GM12878 (cell line): ENCODE results near the gene TMEM9B. TPM values are rescaled to one million over a fixed set of nuclear protein-coding genes. Genes with fewer than 3 reads are reported as not detected.

Source experiments
- ATAC-seq: fragments of 200-7000 bp; cut with Tn5 transposase; 3 replicates; pipeline ENCODE4 v1.9.1; 2020; ENCODE audit warnings: mild to moderate bottlenecking, moderate library complexity
- BruUV-seq: library from RNA; stranded (reverse); fragments of 400-500 nt; replicated peaks from 2 replicates; lab custom pipeline; 2021; lab: Mats Ljungman, UMichigan
- CTCF ChIA-PET: fragments of 300-600 bp; sonication (Branson Sonifier 250); formaldehyde crosslinking; extraction: SDS; loops from one replicate; lab custom pipeline; 2021; ENCODE audit warnings: inconsistent platforms; lab: Yijun Ruan, JAX
- POLR2A ChIA-PET: fragments of 350-600 bp; formaldehyde crosslinking; extraction: SDS; loops from one replicate; lab custom pipeline; 2021; ENCODE audit warnings: inconsistent platforms; lab: Charles Lee
- RAD21 ChIA-PET: fragments of 300-600 bp; sonication (Branson Sonifier 250); formaldehyde crosslinking; loops from one replicate; lab custom pipeline; 2023; ENCODE audit warnings: antibody characterized with exemption; ENCODE audit not compliant: unreplicated experiment; lab: Charles Lee
- SMC1A ChIA-PET: fragments of 300-600 bp; sonication (Branson Sonifier 250); formaldehyde crosslinking; loops from one replicate; lab custom pipeline; 2023; ENCODE audit not compliant: unreplicated experiment, uncharacterized antibody; lab: Charles Lee
- DNase-seq: peaks from one replicate; pipeline ENCODE4 v3.0.0-alpha.2; 2011; ENCODE audit warnings: low read depth, low spot score
- FAIRE-seq: peaks from 3 replicates; lab custom pipeline; 2011; peaks lifted over from hg19 to GRCh38; lab: Jason Lieb, UNC
- H2AFZ ChIP-seq: 2 replicates; pipeline ENCODE4 v1.6.0; 2011; ENCODE audit warnings: low read depth, low read length, control low read depth; ENCODE audit not compliant: control insufficient read depth
- H3K27ac ChIP-seq: 2 replicates; pipeline ENCODE4 v1.5.1; 2011; ENCODE audit warnings: control low read depth; ENCODE audit not compliant: control insufficient read depth, insufficient read depth
- H3K27me3 ChIP-seq, 2 experiments: replicated peaks in 1 of 2; 2 replicates each; pipeline versions ENCODE4 v1.6.0 to v1.6.1; 2011; ENCODE audit warnings: low read length in 1 of 2; ENCODE audit not compliant: control insufficient read depth in 2 of 2, insufficient read depth in 2 of 2
- H3K36me3 ChIP-seq, 2 experiments: 2 replicates each; pipeline ENCODE4 v1.5.1; 2011; ENCODE audit warnings: low read length in 1 of 2; ENCODE audit not compliant: control insufficient read depth in 2 of 2, insufficient read depth in 2 of 2
- H3K4me1 ChIP-seq: 2 replicates; pipeline ENCODE4 v1.6.1; 2011; ENCODE audit warnings: mild to moderate bottlenecking, low read length, moderate library complexity, mixed read lengths; ENCODE audit not compliant: control insufficient read depth, insufficient read depth
- H3K4me2 ChIP-seq: 2 replicates; pipeline ENCODE4 v1.6.0; 2011; ENCODE audit warnings: control low read depth; ENCODE audit not compliant: control insufficient read depth, insufficient read depth
- H3K4me3 ChIP-seq: fragments of 200-600 bp; sonication (generic); 2 replicates; pipeline ENCODE4 v1.5.1; 2016
- H3K79me2 ChIP-seq: 2 replicates; pipeline ENCODE4 v1.6.0; 2011; ENCODE audit warnings: low read length; ENCODE audit not compliant: control insufficient read depth, insufficient read depth
- H3K9ac ChIP-seq: 2 replicates; pipeline ENCODE4 v1.8.0; 2011; ENCODE audit warnings: low read length, control low read depth, mixed read lengths; ENCODE audit not compliant: control insufficient read depth, insufficient read depth
- H3K9me3 ChIP-seq: replicated peaks from 3 replicates; pipeline ENCODE4 v1.5.1; 2011; ENCODE audit warnings: mild to moderate bottlenecking, low read length; ENCODE audit not compliant: control insufficient read depth, insufficient read depth
- H4K20me1 ChIP-seq: 2 replicates; pipeline ENCODE4 v1.6.0; 2011; ENCODE audit not compliant: control insufficient read depth, insufficient read depth
- CBX3 ChIP-seq: fragments of 200-600 bp; sonication (generic); IDR thresholded peaks from 2 replicates; pipeline ENCODE4 v1.6.1; 2016; ENCODE audit warnings: low read depth, borderline replicate concordance
- CHD1 ChIP-seq: IDR thresholded peaks from 2 replicates; pipeline ENCODE4 v1.6.1; 2012; ENCODE audit warnings: low read depth, low read length, improper control_type of control experiment
- EED ChIP-seq: sonication (generic); IDR thresholded peaks from 2 replicates; pipeline ENCODE4 v1.6.1; 2016; ENCODE audit warnings: antibody characterized with exemption, low read depth
- GATAD2B ChIP-seq: fragments of 450-650 bp; conservative IDR thresholded peaks from 2 replicates; pipeline ENCODE4 v1.6.1; 2017; ENCODE audit warnings: low read depth, mild to moderate bottlenecking, moderate library complexity
- IRF3 ChIP-seq: fragments of 450-650 bp; IDR thresholded peaks from 2 replicates; pipeline ENCODE4 v1.6.1; 2014; ENCODE audit warnings: mild to moderate bottlenecking
- MAX ChIP-seq: IDR thresholded peaks from 2 replicates; pipeline ENCODE4 v1.6.1; 2012; ENCODE audit warnings: low read depth, low read length, improper control_type of control experiment
- MXI1 ChIP-seq: fragments of 150-350 bp; IDR thresholded peaks from 2 replicates; pipeline ENCODE4 v1.6.1; 2011; ENCODE audit warnings: low read depth, mild to moderate bottlenecking, inconsistent platforms, low read length, improper control_type of control experiment
- NFYB ChIP-seq: IDR thresholded peaks from 2 replicates; pipeline ENCODE4 v1.6.1; 2011; ENCODE audit warnings: low read depth, mild to moderate bottlenecking, low read length, improper control_type of control experiment, moderate library complexity; ENCODE audit not compliant: insufficient read depth
- POLR2AphosphoS2 ChIP-seq: IDR thresholded peaks from 2 replicates; pipeline ENCODE4 v1.6.1; 2011; ENCODE audit warnings: low read depth, mild to moderate bottlenecking, low read length, improper control_type of control experiment, moderate library complexity
- POLR2AphosphoS5 ChIP-seq: IDR thresholded peaks from 2 replicates; pipeline ENCODE4 v1.6.1; 2011; ENCODE audit warnings: mild to moderate bottlenecking, low read length, inconsistent platforms
- POU2F2 ChIP-seq: IDR thresholded peaks from 3 replicates; pipeline ENCODE4 v1.6.1; 2011; ENCODE audit warnings: low read depth, mild to moderate bottlenecking, low read length, borderline replicate concordance
- REST ChIP-seq: IDR thresholded peaks from 2 replicates; pipeline ENCODE4 v1.6.1; 2012; ENCODE audit warnings: mild to moderate bottlenecking, low read depth, low read length
- SUPT20H ChIP-seq: IDR thresholded peaks from 2 replicates; pipeline ENCODE4 v1.6.1; 2011; ENCODE audit warnings: low read depth, mild to moderate bottlenecking, low read length, moderate library complexity, borderline replicate concordance; ENCODE audit not compliant: control insufficient read depth
- TARDBP ChIP-seq: IDR thresholded peaks from 2 replicates; pipeline ENCODE4 v1.6.1; 2016; ENCODE audit warnings: borderline replicate concordance
- TCF7 ChIP-seq: IDR thresholded peaks from 2 replicates; pipeline ENCODE4 v1.6.1; 2014; ENCODE audit warnings: antibody characterized with exemption, borderline replicate concordance
- USF1 ChIP-seq: IDR thresholded peaks from 2 replicates; pipeline ENCODE4 v1.6.1; 2011; ENCODE audit warnings: borderline replicate concordance, low read depth, mild to moderate bottlenecking, moderate library complexity, mixed read lengths, low read length; ENCODE audit not compliant: insufficient read depth; ENCODE audit errors: extremely low read length
- ZNF274 ChIP-seq: IDR thresholded peaks from one replicate; pipeline ENCODE4 v1.8.0; 2011; ENCODE audit not compliant: insufficient read length, insufficient read depth
- ZZZ3 ChIP-seq: IDR thresholded peaks from 2 replicates; pipeline ENCODE4 v1.6.1; 2011; ENCODE audit warnings: low read depth; ENCODE audit not compliant: control insufficient read depth, insufficient read length
- WGBS: methylation state at CpG from one replicate; pipeline ENCODE4 v1.1.6; 2016; ENCODE audit warnings: low lambda C conversion rate; ENCODE audit not compliant: insufficient replicate concordance, insufficient coverage; ENCODE audit errors: missing lambda C conversion rate; 5-methylcytosine and 5-hydroxymethylcytosine counted together
- in situ Hi-C: fragments of 300-500 bp; cut with MboI; formaldehyde crosslinking; loops from 9 replicates; pipeline ENCODE4 v1.14.3; 2018; ENCODE audit warnings: mixed read lengths
- intact Hi-C: fragments of 100-400 bp; cut with micrococcal nuclease; formaldehyde crosslinking; loops from one replicate; pipeline ENCODE4 v1.14.2; 2022; ENCODE audit not compliant: unreplicated experiment
- polyA plus RNA-seq, 11 experiments: library from polyadenylated mRNA; depleted of rRNA in 4 of 11; unstranded in 6 of 11; stranded (reverse) in 5 of 11; fragments of >200 nt; fragmentation: Nextera tagmentation in 4 of 11; fragmentation: Illumina TruSeq in 1 of 11; extraction: Ambion mirVana in 4 of 11; extraction: Trizol in 1 of 11; gene quantifications; 1 replicate in 1 of 11; 2 replicates in 10 of 11; pipeline versions ENCODE4 v1.2.1 to v1.2.3, GENCODE V29; 2011 to 2016; ENCODE audit warnings: inconsistent platforms in 2 of 11, missing spikeins in 2 of 11, low read depth in 1 of 11
- total RNA-seq, 4 experiments: library from RNA; depleted of rRNA in 3 of 4; stranded (reverse); fragments of >200 nt in 3 of 4; fragmentation: Illumina TruSeq in 1 of 4; extraction: Trizol in 1 of 4; gene quantifications; 2 replicates each; pipeline versions ENCODE4 v1.2.1 to v1.2.3, GENCODE V29; 2013 to 2021

The TMEM9B gene
- total and polyA plus RNA-seq, 10 of the 15 experiments (the other 5 are each of a cell fraction or from before 2014, with no cell fraction given) = 11.5 to 54.0 (median 30.0) TPM

- CTCF ChIA-PET = interaction anchor here (0.8 to 1.4 kb wide), 4 partner anchors 17 to 65 kb away, joined by 3 to 4 read pairs (median 4); no protein-coding TSS in a partner anchor
- Histone ChIP-seq H3K4me1 (no peaks in the 10 kb centered on the region), H3K36me3 (no peaks in the 10 kb centered on the region), H3K4me3 (no peak overlapping the region), H3K27me3 (no peaks in the 10 kb centered on the region), H3K79me2 (no peaks in the 10 kb centered on the region), H3K9ac (no peak overlapping the region), H2AFZ (no peak overlapping the region), H3K9me3 (no peaks in the 10 kb centered on the region), H3K4me2 (no peak overlapping the region), H4K20me1 (no peaks in the 10 kb centered on the region), H3K27ac (no peak overlapping the region)
- BruUV-seq = no TSS peak
- no peak for ATAC-seq
- RAD21 ChIA-PET = no interaction called here
- SMC1A ChIA-PET = no interaction called here
- TF ChIP-seq ZZZ3 (no peak), REST (no peak), ZNF274 (no peak), CHD1 (no peak), POLR2AphosphoS5 (no peak), TARDBP (no peak), GATAD2B (no peak), NFYB (no peak), MAX (no peak), SUPT20H (no peak), EED (no peak), MXI1 (no peak), CBX3 (no peak), IRF3 (no peak), USF1 (no peak), TCF7 (no peak), POLR2AphosphoS2 (no peak), POU2F2 (no peak)
- in situ Hi-C loops = no loop called here
- POLR2A ChIA-PET = interaction anchor here (0.6 kb wide), 1 partner anchor 10 kb away, joined by 3 read pairs; no protein-coding TSS in a partner anchor
- 80% methylated on average over 12 of the region's 12 CpGs for WGBS
- FAIRE-seq = no peak
- intact Hi-C loops = no loop called here
- no peak for DNase-seq
These were observed 33.6 kb downstream of the TMEM9B start for GRCh38 chr11:8930456-8931175.
